Nephron progenitor cell (in vitro differentiated cells): Measurements from ENCODE around the gene UROC1.

Experiments used
- DNase-seq: peaks from one replicate; pipeline ENCODE4 v3.0.0; 2021
- H3K27ac Mint-ChIP-seq: 2 replicates; pipeline ENCODE4 v1.8.0; 2021; ENCODE audit warnings: mild to moderate bottlenecking, moderate library complexity, mixed read lengths
- H3K27me3 Mint-ChIP-seq: 2 replicates; pipeline ENCODE4 v1.8.0; 2021; ENCODE audit warnings: mild to moderate bottlenecking, low read depth, mixed read lengths; ENCODE audit not compliant: poor library complexity
- H3K36me3 Mint-ChIP-seq: 2 replicates; pipeline ENCODE4 v1.8.0; 2021; ENCODE audit warnings: low read depth, mixed read lengths
- H3K4me1 Mint-ChIP-seq: 2 replicates; pipeline ENCODE4 v1.8.0; 2021; ENCODE audit warnings: mixed read lengths
- H3K4me3 Mint-ChIP-seq: 2 replicates; pipeline ENCODE4 v1.8.0; 2021; ENCODE audit warnings: mild to moderate bottlenecking, moderate library complexity, mixed read lengths
- H3K9me3 Mint-ChIP-seq: 2 replicates; pipeline ENCODE4 v1.8.0; 2021; ENCODE audit warnings: mild to moderate bottlenecking, moderate library complexity, mixed read lengths
- TF ChIP-seq, protein P1 (sequence below): fragments of 200-600 bp; sonication (generic); IDR thresholded peaks from 2 replicates; pipeline ENCODE4 v1.5.0; 2021; ENCODE audit warnings: antibody characterized with exemption

Gene UROC1

DNA sequence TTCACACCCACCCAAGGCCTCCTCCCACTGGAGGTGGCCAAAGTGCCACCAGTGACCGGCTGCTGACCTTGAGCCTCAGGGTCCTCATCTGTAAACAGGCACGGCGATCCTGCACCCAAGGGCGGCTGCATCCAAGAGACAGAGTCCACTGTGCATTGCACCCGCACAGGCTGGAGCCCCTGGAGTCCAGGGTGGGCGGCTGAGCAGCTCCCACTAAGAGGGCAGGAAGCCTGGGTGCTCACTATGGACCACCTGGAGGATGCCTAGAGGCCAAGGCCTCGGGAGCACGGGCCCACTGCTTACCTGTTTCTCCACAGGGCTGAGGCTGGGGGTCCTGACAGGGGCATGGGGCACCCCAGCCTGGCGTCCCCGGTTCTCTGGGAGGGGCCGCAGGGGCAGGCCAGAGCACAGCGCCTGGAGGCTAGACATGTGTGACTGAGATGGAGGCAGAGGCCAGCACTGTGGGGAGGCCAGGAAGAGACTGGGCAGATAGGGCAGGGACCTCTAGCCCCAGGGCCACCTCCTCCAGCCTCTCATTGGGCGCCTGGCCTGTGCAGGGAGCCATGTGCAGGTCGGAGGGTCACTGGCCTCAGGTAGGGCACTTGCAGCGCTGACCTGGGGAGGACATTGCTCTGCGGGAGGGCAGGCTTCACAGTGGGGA is at the start of gene UROC1:
Gene UROC1, minus strand, starts transcription at position 483 of the 661 bp plus-strand sequence. Its CDS starts 54 bp downstream, at position 429.
- no peaks in the 10 kb centered on the region for H3K9me3 Mint-ChIP-seq
- H3K36me3 Mint-ChIP-seq: no peaks in the 10 kb centered on the region
- TF ChIP-seq, protein P1, sequence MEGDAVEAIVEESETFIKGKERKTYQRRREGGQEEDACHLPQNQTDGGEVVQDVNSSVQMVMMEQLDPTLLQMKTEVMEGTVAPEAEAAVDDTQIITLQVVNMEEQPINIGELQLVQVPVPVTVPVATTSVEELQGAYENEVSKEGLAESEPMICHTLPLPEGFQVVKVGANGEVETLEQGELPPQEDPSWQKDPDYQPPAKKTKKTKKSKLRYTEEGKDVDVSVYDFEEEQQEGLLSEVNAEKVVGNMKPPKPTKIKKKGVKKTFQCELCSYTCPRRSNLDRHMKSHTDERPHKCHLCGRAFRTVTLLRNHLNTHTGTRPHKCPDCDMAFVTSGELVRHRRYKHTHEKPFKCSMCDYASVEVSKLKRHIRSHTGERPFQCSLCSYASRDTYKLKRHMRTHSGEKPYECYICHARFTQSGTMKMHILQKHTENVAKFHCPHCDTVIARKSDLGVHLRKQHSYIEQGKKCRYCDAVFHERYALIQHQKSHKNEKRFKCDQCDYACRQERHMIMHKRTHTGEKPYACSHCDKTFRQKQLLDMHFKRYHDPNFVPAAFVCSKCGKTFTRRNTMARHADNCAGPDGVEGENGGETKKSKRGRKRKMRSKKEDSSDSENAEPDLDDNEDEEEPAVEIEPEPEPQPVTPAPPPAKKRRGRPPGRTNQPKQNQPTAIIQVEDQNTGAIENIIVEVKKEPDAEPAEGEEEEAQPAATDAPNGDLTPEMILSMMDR: no peak
- peaks cover 7% of the 10 kb centered on the region for H3K4me1 Mint-ChIP-seq
- no peak for DNase-seq
- H3K4me3 Mint-ChIP-seq: no peak within 1 kb of the TSS
- H3K27ac Mint-ChIP-seq: no peak within 1 kb of the TSS
- peaks cover 18% of the 10 kb centered on the region for H3K27me3 Mint-ChIP-seq

DNA sequence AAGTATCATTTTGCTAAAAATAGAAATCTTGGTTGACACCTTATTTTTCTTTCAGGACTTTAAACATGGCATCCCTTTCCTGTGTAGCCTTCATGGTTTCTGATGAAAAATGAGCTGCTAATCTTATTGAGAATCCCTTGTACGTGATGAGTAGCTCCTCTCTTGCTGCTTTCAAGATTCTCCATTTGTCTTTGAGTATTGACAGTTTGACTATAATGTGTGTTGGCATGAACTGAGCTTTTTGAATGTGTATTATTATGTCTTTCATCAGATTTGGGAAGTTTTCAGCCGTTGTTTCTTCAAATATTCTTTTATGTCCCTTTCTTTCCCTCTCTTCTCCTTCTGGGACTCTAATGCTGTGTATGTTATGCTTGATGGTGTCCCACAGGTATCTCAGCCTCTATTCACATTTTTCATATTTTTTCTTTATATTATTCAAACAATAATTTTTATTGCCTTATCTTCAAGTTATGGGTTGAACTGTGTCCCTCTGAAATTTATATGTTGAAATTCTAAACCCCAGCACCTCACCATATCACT is 45.2 kb upstream of the UROC1 start:
- Mint-ChIP-seq H3K9me3 (peaks cover 21% of the 10 kb centered on the region), H3K27me3 (peaks cover 8% of the 10 kb centered on the region), H3K4me1 (no peaks in the 10 kb centered on the region), H3K4me3 (no peak overlapping the region), H3K36me3 (no peaks in the 10 kb centered on the region), H3K27ac (no peak overlapping the region)
- no peak for DNase-seq
- TF ChIP-seq, protein P1: no peak

DNA sequence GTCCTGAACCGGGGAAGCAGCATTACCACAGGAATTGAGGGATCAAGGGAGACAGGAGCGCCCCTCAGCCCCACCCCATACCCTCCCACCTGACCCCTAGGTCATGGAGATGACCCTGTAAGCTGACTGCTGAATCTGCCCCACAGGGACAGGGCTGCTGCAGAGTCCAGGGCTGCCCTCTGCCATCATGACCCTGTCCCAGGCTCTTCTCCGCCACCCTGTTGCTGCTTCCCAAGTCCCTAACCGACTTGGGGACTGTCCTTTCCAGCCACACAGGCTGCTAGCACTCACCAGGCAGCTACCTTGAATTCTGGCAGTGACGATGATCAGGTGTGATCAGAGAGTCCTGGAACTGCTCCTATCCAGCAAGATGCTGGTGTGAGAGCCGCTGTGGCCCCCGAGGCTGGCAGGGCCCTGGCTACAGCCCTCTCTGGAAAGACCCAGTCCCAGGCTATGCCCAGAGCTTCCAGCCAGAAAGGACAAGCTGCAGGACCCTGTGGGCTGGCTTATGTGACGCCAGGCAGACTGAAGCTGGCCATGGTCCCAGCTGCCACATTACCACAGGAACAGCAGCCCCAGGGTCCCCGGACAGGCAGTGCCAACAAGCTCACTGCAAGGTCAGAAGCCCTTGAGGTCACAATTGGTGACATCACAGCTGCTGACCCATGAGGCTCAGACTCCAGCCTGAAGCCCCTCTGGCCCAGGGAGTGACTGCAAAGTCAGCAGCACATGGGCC is 40.9 kb upstream of the UROC1 start, which contains the start of gene C3orf22:
Gene C3orf22, minus strand, starts transcription at position 597 of the 736 bp plus-strand sequence. CDS start 5,542 bp downstream, outside the sequence.
- TF ChIP-seq, protein P1: no peak
- no peaks in the 10 kb centered on the region for H3K4me1 Mint-ChIP-seq
- DNase-seq: no peak
- H3K4me3 Mint-ChIP-seq: no peak within 1 kb of the TSS
- no peak within 1 kb of the TSS for H3K27ac Mint-ChIP-seq
- peaks cover 11% of the 10 kb centered on the region for H3K27me3 Mint-ChIP-seq
- H3K36me3 Mint-ChIP-seq: no peaks in the 10 kb centered on the region
- H3K9me3 Mint-ChIP-seq: peaks cover 20% of the 10 kb centered on the region

DNA sequence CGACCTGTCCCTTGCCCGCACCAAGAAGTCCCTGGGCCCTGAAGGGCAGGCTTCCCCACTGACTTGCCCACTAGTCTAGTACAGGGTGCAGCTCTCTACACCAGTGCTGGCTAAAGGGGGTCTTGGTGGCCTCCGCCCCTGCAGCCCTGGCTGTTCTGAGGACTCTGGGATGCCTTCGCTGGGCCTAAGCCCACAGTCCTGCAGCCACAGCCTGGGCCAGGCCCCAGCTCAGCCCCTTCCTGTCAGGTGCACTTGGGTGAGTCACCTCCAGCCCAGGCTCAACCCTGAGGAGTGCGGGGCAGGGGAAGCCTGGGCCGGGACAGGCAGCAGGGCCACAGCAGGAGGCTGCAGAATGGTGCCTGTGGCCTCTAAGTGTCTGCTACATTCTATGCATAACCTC is 40.2 kb upstream of the UROC1 start:
- H3K4me3 Mint-ChIP-seq: no peak overlapping the region
- H3K4me1 Mint-ChIP-seq: no peaks in the 10 kb centered on the region
- peaks cover 13% of the 10 kb centered on the region for H3K9me3 Mint-ChIP-seq
- no peak for DNase-seq
- H3K27me3 Mint-ChIP-seq: peaks cover 12% of the 10 kb centered on the region
- H3K36me3 Mint-ChIP-seq: no peaks in the 10 kb centered on the region
- TF ChIP-seq, protein P1: no peak
- no peak overlapping the region for H3K27ac Mint-ChIP-seq

DNA sequence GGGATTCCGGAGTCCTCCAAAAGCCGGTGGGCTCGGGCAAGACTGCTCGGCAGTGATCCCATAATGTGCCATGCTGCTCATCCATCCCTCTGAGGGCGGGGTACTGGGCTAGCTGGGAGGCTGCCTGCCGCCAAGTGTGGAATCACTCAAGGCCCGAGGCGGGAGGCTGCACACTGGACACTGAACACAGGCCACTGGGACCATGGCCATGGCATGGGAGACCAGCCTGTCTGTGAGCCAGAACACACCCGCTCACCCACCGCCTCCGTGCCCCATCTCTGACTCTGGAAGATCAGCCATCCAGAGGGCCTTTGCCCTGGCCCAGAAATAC is 39.8 kb upstream of the UROC1 start:
- DNase-seq: no peak
- Mint-ChIP-seq H3K36me3 (no peaks in the 10 kb centered on the region), H3K4me3 (no peak overlapping the region), H3K27ac (no peak overlapping the region), H3K27me3 (peaks cover 12% of the 10 kb centered on the region), H3K4me1 (no peaks in the 10 kb centered on the region), H3K9me3 (peaks cover 9% of the 10 kb centered on the region)
- TF ChIP-seq, protein P1: no peak
